HG03175 (cell line): Measurements from ENCODE around the gene SLC1A2.
A peak's percentile ranks its signal among the peaks of the same experiment; 100 is the strongest.

Experiments used
- ATAC-seq: cut with Tn5 transposase; IDR thresholded peaks from one replicate; pipeline ENCODE4 v1.9.1; 2021; ENCODE audit warnings: mild to moderate bottlenecking, moderate library complexity; ENCODE audit not compliant: unreplicated experiment

Gene SLC1A2

DNA sequence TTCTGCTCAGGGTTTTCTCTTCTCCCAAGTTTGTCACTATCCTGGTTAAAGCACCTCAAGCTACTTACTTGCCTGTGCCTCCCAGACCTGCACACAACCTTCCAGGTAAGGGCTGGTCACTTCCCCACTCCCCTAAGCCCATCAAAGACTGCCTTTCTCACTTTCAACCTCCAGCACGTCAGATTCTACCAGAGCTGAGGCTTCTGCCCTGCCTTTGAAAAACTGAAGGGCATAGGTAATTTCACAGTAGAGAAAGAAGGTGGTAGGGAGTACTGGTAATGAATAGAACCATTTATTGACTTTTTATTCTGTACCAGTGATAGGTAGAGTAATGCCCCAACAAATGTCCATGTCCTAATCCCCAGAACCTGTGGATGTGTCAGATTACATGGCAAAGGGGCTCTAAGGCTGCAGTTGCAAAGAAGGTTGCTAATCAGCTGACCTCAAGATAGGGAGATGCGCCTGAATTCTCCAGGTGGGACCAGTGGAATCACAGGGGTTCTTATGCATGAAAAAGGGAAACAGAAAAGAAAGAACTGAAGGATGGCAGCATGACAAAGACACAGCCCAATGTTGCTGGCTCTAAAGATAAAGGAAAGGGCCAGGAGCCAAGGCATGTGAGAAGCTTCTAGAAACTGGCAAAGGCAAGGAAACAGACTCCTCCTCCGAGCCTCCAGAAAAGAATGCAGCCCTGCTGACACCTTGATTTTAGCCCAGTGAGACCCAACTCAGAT is 89.0 kb downstream of the SLC1A2 start:
- ATAC-seq = no peak

GRCh38 chr11:35327829-35328228 is 91.5 kb downstream of the SLC1A2 start:
- ATAC-seq = no peak

DNA sequence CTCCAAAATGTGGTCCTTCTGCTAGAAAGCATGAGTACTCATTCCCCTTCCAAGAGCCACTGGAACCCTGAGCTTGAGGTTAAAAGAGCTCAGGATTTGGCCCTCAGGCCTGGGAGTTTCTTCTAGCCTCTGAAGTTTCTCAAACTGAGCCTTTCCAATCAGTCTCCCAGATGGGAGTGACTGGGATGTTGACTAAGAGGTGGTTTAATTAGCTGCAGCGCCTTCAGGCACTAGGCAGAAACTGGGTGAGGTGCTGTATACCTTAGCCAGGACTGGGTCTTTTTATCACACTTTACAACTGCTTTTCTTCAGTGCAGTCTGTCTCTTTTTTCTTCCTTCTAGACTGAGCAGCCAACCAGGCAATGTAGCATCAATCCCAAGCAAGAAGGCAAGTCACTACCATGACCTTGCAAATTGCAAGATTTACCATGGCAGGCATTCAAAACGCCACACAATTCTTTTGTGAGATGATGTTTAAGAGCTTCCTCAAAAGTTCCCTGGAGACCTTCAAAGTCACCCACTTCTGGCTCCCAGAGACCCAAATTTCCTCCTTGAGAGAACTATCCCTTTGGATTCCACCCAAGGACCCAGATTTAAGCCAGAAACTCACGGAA is 93.0 kb downstream of the SLC1A2 start:
- ATAC-seq = no peak

GRCh38 chr11:35324981-35325380 is 94.4 kb downstream of the SLC1A2 start:
- no peak for ATAC-seq

DNA sequence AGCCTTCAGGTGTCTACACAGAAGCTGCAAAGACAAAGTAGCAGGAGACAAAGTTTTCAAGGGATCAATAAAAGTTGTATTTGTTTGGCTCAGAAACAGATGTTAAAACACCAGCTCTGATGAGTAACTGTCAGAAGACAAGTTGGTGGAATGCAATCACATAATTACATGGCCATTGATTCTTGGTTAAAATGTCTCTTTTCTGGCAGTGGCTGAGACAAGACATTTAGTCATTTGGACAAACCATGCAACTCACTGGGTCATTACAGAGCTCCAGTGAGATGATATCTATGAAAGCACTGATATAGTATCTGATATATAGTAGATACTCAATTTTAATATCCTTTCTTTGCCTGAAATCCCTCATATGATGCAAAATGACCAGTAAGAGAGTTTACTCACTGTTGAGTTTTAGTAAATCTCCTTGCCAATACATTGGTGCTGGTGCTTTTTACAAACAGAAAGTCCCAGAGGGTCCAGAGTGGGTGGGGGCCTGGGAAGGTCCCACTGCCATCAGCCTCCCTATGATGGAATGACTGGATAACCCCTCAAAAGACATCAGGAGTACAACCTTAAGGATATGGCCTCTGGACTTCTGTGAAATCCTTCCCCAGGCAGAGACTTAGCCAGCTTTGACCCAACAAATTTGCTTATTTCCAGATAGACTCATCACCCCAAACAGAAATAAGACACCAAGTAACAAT is 95.0 kb downstream of the SLC1A2 start:
- no peak for ATAC-seq

- no peak for ATAC-seq
These were observed 96.1 kb downstream of the SLC1A2 start for GRCh38 chr11:35323076-35323868.

GRCh38 chr11:35322318-35322979 is 96.9 kb downstream of the SLC1A2 start:
- ATAC-seq = no peak

GRCh38 chr11:35321532-35322317 is 97.6 kb downstream of the SLC1A2 start:
- ATAC-seq = no peak

GRCh38 chr11:35321111-35321510 is 98.2 kb downstream of the SLC1A2 start:
- no peak for ATAC-seq

DNA sequence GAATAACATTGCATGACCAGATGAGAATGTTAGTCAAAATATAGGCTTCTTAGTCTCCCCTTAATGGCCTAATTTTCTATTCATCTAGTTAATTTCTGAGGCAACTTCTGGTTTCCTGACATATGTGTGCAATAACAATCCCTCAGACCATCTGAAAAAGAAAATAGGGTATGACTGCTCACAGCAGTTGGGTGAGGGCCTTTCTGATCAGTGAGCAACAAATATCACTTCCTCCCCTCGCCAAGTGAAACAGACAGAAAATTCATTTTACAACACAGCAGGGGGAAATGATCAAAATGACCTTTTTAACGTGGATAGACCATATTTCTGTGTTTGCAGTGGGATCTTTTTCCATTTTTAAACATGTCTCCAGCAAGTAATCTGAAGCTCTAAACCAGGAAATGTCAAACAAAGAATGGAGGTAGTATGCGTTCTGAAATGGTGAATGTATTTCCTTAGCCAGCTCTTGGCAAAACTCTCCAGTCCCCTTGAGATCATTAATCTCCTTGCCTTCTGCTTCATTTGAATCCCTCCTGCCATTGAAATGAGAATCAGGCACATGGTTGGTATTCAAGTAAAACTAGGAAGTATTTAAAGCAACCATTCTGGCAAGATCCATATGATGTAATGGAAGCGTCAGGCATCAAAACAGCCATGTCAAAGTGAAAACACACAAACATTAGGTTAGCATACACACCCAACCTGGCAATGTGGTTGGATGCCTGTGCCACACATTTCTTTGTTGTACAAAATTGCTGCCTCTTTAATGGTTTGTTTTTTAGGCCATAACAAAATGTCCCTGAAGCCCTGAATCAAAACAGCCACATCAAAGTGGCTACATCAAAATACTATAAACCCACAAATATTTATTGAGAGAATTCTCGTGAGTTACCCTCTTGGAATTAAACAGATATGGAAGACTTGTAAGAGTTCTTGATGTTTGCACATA is 100.1 kb downstream of the SLC1A2 start:
- no peak for ATAC-seq

- ATAC-seq = no peak
These were observed 101.0 kb downstream of the SLC1A2 start for GRCh38 chr11:35318309-35318708.

DNA sequence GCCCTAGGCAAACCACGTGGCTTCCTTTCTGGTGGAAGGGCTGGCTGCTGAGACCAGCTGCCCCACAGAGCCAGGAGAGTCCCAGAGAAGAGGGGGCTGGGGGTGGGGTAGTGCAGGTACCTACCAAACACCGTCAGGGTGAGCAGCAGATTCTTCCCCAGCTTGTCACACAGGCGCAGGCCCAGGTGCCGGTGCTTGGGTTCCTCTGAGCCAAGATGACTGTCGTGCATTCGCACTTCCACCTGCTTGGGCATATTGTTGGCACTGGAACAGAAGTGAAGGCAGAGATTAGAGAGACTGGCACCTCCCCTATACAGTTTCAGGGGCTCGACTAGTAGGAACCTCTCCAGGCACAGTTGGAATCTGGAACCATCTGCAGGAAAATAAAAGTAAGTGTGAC is 102.1 kb downstream of the SLC1A2 start:
- ATAC-seq = no peak

GRCh38 chr11:35316161-35316560 is 103.2 kb downstream of the SLC1A2 start:
- ATAC-seq = no peak

GRCh38 chr11:35313760-35314153 is 105.6 kb downstream of the SLC1A2 start:
- no peak for ATAC-seq

- ATAC-seq = peak; percentile 93
These were observed 106.1 kb downstream of the SLC1A2 start for GRCh38 chr11:35313066-35313759.

DNA sequence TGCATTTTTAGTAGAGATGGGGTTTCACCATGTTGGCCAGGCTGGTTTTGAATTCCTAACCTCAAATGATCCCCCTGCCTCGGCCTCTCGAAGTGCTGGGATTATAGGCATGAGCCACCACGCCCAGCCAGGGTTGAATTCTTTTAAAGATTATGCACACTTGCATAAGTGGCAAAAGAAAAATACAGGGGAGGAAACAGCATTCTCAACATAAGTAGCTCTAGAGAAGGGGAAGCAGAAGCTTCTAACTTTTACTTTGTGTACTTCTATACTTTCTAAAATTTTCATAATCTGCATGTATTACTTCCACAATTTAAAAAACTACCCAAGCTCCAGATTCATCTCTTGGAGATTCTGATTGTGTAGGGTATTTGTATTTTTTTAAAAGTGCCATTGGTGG is 108.0 kb downstream of the SLC1A2 start:
- ATAC-seq = no peak

DNA sequence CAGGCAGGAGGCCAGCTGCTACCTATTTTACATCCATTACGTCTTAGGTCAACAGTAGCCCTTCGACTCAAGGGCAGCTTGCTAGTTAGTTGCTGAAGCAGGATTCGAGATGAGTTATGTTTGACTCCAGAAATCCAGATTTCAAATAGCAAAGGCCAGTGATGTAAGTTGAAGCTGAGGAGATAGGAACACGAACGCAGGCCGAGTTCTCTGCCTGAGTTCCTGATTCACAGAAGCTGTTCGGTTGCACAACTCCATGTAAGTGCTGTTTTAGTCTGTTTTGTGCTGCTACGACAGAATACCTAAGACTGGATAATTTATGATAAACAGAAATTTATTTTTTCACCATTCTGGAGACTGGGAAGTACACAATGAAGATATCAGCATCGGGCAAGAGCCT is 111.2 kb downstream of the SLC1A2 start:
- no peak for ATAC-seq

- no peak for ATAC-seq
These were observed 112.1 kb downstream of the SLC1A2 start for GRCh38 chr11:35307221-35307621.
